Testis (tissue), 3 donors: ENCODE results near the gene PARP6. TPM values are rescaled to one million over a fixed set of nuclear protein-coding genes. Genes with fewer than 3 reads are reported as not detected.

Experiments used
- DNase-seq: peaks from one replicate; pipeline ENCODE4 v3.0.0-alpha.2; 2019
- H3K27ac ChIP-seq, 2 donors: fragments of 200-600 bp; sonication (generic); one replicate each; pipeline ENCODE4 v1.5.1; 2019
- H3K27me3 ChIP-seq: fragments of 200-600 bp; sonication (generic); one replicate; pipeline ENCODE4 v1.5.1; 2019
- H3K36me3 ChIP-seq: fragments of 200-600 bp; sonication (generic); one replicate; pipeline ENCODE4 v1.5.1; 2017; ENCODE audit warnings: low read depth; ENCODE audit errors: missing control alignments
- H3K4me1 ChIP-seq: fragments of 200-600 bp; sonication (generic); one replicate; pipeline ENCODE4 v1.5.1; 2019
- H3K4me3 ChIP-seq, 2 donors: fragments of 200-600 bp; sonication (generic); one replicate each; pipeline ENCODE4 v1.5.1; 2017 to 2019
- H3K9me3 ChIP-seq: fragments of 200-600 bp; sonication (generic); one replicate; pipeline ENCODE4 v1.5.1; 2017
- CTCF ChIP-seq, 3 experiments: fragments of 450-650 bp in 2 of 3; fragments of 200-600 bp in 1 of 3; sonication (generic) in 1 of 3; IDR thresholded peaks; one replicate each; pipeline ENCODE4 v1.5.1; 2016 to 2019; ENCODE audit warnings: antibody characterized with exemption in 3 of 3, mild to moderate bottlenecking in 2 of 3, moderate library complexity in 1 of 3
- POLR2A ChIP-seq: fragments of 450-650 bp; IDR thresholded peaks from one replicate; pipeline ENCODE4 v1.6.1; 2017; ENCODE audit warnings: antibody characterized with exemption, mild to moderate bottlenecking, moderate library complexity
- whole genome bisulfite sequencing, 2 donors: methylation state at CpG; one replicate each; pipeline ENCODE4 v1.1.5; 2018; 5-methylcytosine and 5-hydroxymethylcytosine counted together
- intact Hi-C: fragments of 100-400 bp; cut with DNase I; formaldehyde crosslinking; loops from one replicate; pipeline ENCODE4 v1.15.1; 2023; ENCODE audit warnings: low total_unique reads
- polyA plus RNA-seq: library from polyadenylated mRNA; stranded (reverse); fragments of 350-450 nt; fragmentation: Illumina TruSeq; extraction: RNeasy Lipid Tissue Mini Kit (QIAGEN cat#74804); gene quantifications from one replicate; pipeline ENCODE4 v1.2.3, GENCODE V29; 2014; ENCODE audit warnings: low read depth, low replicate concordance; ENCODE audit not compliant: insufficient read depth
- total RNA-seq, 2 donors: library from RNA; depleted of rRNA; stranded (reverse); fragments of >200 nt; gene quantifications; one replicate each; pipeline ENCODE4 v1.2.3, GENCODE V29; 2016

The PARP6 gene
- total and polyA plus RNA-seq, 3 donors from 2014 or later = 114 to 190 (median 182) TPM

GRCh38 chr15:72237029-72237852 lies 35.1 kb downstream of the PARP6 start:
- no peaks in the 10 kb centered on the region for H3K36me3 ChIP-seq
- no peak for TF ChIP-seq CTCF (IDR thresholded peaks at IDR 0.05)
- no peak for TF ChIP-seq POLR2A
- 54 to 64% methylated on average over 2 to 3 of the region's 3 CpGs for WGBS, 2 donors
- no peaks in the 10 kb centered on the region for H3K27me3 ChIP-seq
- peaks cover 14% of the 10 kb centered on the region for H3K4me1 ChIP-seq
- no peak for DNase-seq
- intact Hi-C loops = no loop called here
- no peaks in the 10 kb centered on the region for H3K9me3 ChIP-seq
- H3K4me3 ChIP-seq = no peak overlapping the region
- peak overlapping the region in 1 of 2 donors; percentile 16 for H3K27ac ChIP-seq

GRCh38 chr15:72236381-72237003 lies 35.9 kb downstream of the PARP6 start:
- intact Hi-C loops = no loop called here
- peak; percentile 65 for DNase-seq
- no peak overlapping the region for H3K4me3 ChIP-seq

GRCh38 chr15:72235298-72235697 lies 37.1 kb downstream of the PARP6 start:
- Histone ChIP-seq H3K27me3 (no peaks in the 10 kb centered on the region), H3K36me3 (no peaks in the 10 kb centered on the region), H3K4me1 (peaks cover 17% of the 10 kb centered on the region), H3K9me3 (no peaks in the 10 kb centered on the region), H3K4me3 (no peak overlapping the region), H3K27ac (no peak overlapping the region)
- intact Hi-C loops = no loop called here
- 88 to 98% methylated on average over 4 of the region's 4 CpGs for WGBS, 2 donors
- no peak for DNase-seq
- no peak for TF ChIP-seq POLR2A
- no peak for TF ChIP-seq CTCF (IDR thresholded peaks at IDR 0.05)

More at GRCh38 chr15:72236381-72237003, 35.9 kb downstream of the PARP6 start:
- 62 to 93% methylated on average over 2 of the region's 2 CpGs for WGBS, 2 donors
- H3K27ac ChIP-seq = peak overlapping the region in 1 of 2 donors; percentile 16
- H3K9me3 ChIP-seq = no peaks in the 10 kb centered on the region
- no peaks in the 10 kb centered on the region for H3K36me3 ChIP-seq
- peaks cover 17% of the 10 kb centered on the region for H3K4me1 ChIP-seq
- no peak for TF ChIP-seq CTCF (IDR thresholded peaks at IDR 0.05)
- TF ChIP-seq POLR2A = no peak
- no peaks in the 10 kb centered on the region for H3K27me3 ChIP-seq

- WGBS, 2 donors = 64 to 74% methylated on average over 6 of the region's 6 CpGs
- no peaks in the 10 kb centered on the region for H3K36me3 ChIP-seq
Measured at GRCh38 chr15:72233769-72234168, 38.6 kb downstream of the PARP6 start.

More at GRCh38 chr15:72233769-72234168, 38.6 kb downstream of the PARP6 start:
- TF ChIP-seq CTCF (IDR thresholded peaks at IDR 0.05) = no peak
- TF ChIP-seq POLR2A = no peak
- intact Hi-C loops = no loop called here
- DNase-seq = no peak
- Histone ChIP-seq H3K4me3 (no peak overlapping the region), H3K9me3 (no peaks in the 10 kb centered on the region), H3K27ac (no peak overlapping the region), H3K27me3 (no peaks in the 10 kb centered on the region), H3K4me1 (peaks cover 23% of the 10 kb centered on the region)
